Activated gamma-delta T cell treated with Interleukin-2 at 50 U/mL for 16 hours (primary cell): ENCODE measurements around the gene CREBBP.
"Not testable (repeated sequence)": the region's sequence is repeated elsewhere in the genome, so short reads cannot be mapped to it uniquely, and the experiment has no call there.

Source experiments
- DNase-seq: peaks from one replicate; pipeline ENCODE4 v3.0.0-alpha.2; 2020

Gene CREBBP

GRCh38 chr16:3880623-3881498 lies at the start of gene CREBBP:
TSS of gene CREBBP (minus strand) at chr16:3880713. CDS start at chr16:3879916, 797 bp downstream.
- DNase-seq = peak; percentile 85

- not testable (repeated sequence) for DNase-seq
Measured at GRCh38 chr16:3927147-3927546, 46.6 kb upstream of the CREBBP start.

GRCh38 chr16:3924763-3925162 lies 44.2 kb upstream of the CREBBP start:
- no peak for DNase-seq

- no peak for DNase-seq
Measured at GRCh38 chr16:3922241-3922640, 41.7 kb upstream of the CREBBP start.

GRCh38 chr16:3920206-3920605 lies 39.7 kb upstream of the CREBBP start:
- DNase-seq = no peak

- no peak for DNase-seq
Measured at GRCh38 chr16:3919413-3919812, 38.9 kb upstream of the CREBBP start.

- no peak for DNase-seq
Measured at GRCh38 chr16:3915426-3916260, 35.1 kb upstream of the CREBBP start.

GRCh38 chr16:3912897-3913296 lies 32.4 kb upstream of the CREBBP start:
- no peak for DNase-seq

GRCh38 chr16:3912373-3912772 lies 31.9 kb upstream of the CREBBP start:
- DNase-seq = no peak

- not testable (repeated sequence) for DNase-seq
Measured at GRCh38 chr16:3911741-3912140, 31.2 kb upstream of the CREBBP start.

- no peak for DNase-seq
Measured at GRCh38 chr16:3909791-3910583, 29.5 kb upstream of the CREBBP start.

- DNase-seq = no peak
Measured at GRCh38 chr16:3908951-3909437, 28.5 kb upstream of the CREBBP start.

GRCh38 chr16:3907586-3907985 lies 27.1 kb upstream of the CREBBP start:
- no peak for DNase-seq

GRCh38 chr16:3906363-3906762 lies 25.9 kb upstream of the CREBBP start:
- DNase-seq = no peak

GRCh38 chr16:3904875-3905274 lies 24.4 kb upstream of the CREBBP start:
- no peak for DNase-seq

GRCh38 chr16:3890091-3890490 lies 9.6 kb upstream of the CREBBP start:
- no peak for DNase-seq

- no peak for DNase-seq
Measured at GRCh38 chr16:3889059-3889458, 8.5 kb upstream of the CREBBP start.

GRCh38 chr16:3885999-3886398 lies 5.5 kb upstream of the CREBBP start:
- not testable (repeated sequence) for DNase-seq

GRCh38 chr16:3884398-3884797 lies 3.9 kb upstream of the CREBBP start:
- no peak for DNase-seq

- no peak for DNase-seq
Measured at GRCh38 chr16:3882531-3882930, 2.0 kb upstream of the CREBBP start.

- no peak for DNase-seq
Measured at GRCh38 chr16:3881499-3881990, 1.0 kb upstream of the CREBBP start.

- DNase-seq = peak; percentile 72
Measured at GRCh38 chr16:3879887-3880564, 487 bp downstream of the CREBBP start.
